ENCODE data around the gene GHRHR.
A peak's percentile ranks its signal among the peaks of the same experiment; 100 is the strongest.

Gene GHRHR

DNA sequence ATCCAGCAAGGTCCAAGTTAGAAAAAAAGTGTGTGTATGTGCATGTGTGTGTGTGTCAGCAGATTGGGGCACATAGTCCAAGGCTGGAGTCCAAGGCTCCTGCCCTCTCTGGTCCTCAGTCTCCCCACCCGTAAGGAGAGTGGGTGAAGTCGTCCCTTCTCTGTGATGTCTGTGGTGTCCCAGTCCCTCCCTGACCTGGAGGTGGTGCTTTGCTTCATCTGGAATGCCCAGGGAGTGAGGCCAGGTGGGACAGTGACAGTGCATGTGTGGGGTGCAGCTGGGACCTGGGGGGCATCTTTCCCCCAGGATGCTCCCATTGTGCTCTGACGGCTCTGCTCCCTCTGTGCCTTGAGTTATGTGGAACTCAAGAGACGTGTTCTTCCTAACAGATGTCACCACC lies 34.1 kb upstream of the GHRHR start:
- no peak for DNase-seq

- DNase-seq = no peak
Measured at GRCh38 chr7:30930621-30931020, 33.1 kb upstream of the GHRHR start.

DNA sequence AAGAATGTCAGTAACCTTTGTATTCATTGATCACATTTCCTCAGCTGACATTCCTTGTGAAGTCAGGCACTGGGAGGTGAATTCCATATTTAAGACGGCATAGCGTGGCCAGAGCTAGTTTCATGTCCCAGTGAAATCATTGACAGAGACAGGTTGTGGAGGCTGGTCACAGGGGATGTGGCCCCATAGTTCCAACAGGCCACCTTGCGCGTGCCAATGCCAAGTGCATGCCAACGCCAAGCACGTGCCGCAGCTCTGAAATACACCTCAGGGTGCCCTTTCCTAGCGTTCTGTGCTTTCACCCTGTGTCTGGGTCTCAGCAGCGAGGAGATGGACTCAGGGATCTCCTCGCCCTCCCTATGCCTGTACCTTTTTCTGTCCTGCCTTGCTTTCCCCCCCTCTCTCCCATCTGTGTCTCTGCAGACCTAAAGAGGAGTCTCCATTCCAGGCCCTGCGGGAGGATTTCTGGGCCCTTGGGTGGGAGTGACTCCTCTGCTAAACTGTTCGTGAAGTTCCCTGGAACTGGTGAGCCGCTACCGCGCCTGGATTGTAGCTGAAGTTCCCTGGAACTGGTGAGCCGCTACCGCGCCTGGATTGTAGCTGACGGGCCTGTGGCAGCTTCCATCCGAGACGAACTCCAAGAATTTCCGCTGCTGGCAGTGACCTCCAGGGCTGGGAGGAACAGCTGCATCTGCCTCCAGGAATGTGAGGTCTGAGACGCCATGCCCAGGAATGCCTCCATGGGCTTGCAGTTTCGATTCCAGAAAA lies 32.4 kb upstream of the GHRHR start:
- DNase-seq = no peak

DNA sequence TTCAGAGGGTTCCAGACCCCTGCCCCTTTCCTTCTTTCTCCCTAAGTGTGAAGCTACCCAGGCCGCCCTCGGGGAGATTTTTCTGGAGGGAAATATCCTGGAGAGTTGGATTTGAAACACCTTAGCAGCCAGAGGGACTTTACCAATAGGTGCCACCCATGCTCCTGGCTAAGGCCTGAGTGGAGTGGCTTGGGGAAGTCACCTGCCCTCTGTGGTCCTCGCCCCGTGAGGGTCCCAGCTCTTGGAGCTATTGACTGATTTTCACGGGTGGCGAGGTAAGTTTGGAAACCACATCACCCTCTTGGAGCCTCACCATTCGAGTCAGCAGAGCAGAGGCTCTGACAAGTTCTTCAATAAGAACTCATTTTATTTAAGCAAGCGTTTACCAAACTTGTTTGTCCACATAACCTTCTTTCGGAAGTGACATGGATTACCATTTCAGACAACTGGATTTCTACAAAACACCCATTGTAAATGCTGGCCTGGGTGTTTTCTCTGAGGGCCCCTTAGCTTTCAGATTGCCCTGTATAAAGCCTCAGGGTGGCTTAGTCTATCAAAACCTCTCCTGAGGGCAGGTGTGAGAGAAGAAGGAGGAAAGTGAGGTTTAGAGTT lies 31.7 kb upstream of the GHRHR start:
- DNase-seq = no peak

DNA sequence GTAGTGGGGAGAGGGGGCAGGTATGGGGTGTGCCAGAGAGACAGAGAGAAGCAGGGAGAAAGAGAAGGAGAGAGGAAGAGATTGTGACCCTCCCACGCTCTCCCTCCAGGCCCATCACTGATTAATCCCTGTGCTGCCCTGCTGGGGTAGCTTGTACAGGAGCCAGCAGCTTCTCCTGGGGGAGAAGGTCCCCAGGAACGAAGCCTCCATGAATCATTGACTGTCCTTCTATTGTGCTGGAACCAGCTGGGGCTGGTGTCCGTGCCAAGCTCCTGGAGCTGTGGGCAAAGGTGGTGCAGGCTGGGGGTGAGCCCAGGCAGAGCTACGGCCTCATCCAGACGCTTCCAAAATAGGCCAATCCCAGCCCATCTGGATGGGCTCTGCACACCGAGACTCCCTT lies 31.2 kb upstream of the GHRHR start:
- DNase-seq = no peak

GRCh38 chr7:30933124-30933974 lies 30.4 kb upstream of the GHRHR start:
- DNase-seq = no peak

GRCh38 chr7:30934225-30934624 lies 29.5 kb upstream of the GHRHR start:
- DNase-seq = no peak

- no peak for DNase-seq
Measured at GRCh38 chr7:30934732-30935568, 28.8 kb upstream of the GHRHR start.

DNA sequence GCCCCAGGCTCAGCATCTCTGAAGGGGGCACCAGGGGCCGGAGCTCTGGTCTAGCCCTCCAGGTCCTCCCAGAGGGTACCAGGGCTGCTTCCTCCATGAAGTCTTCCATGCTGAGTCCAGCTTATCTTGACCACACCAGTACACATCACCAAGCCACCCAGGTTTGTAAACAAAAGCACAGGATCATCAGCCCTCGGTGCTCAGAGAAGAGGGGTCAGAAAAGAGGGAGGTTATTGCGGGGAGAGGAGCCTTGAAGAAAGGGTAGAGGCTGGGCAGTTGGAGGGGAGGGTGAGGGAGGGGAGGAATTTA lies 28.2 kb upstream of the GHRHR start:
- no peak for DNase-seq

DNA sequence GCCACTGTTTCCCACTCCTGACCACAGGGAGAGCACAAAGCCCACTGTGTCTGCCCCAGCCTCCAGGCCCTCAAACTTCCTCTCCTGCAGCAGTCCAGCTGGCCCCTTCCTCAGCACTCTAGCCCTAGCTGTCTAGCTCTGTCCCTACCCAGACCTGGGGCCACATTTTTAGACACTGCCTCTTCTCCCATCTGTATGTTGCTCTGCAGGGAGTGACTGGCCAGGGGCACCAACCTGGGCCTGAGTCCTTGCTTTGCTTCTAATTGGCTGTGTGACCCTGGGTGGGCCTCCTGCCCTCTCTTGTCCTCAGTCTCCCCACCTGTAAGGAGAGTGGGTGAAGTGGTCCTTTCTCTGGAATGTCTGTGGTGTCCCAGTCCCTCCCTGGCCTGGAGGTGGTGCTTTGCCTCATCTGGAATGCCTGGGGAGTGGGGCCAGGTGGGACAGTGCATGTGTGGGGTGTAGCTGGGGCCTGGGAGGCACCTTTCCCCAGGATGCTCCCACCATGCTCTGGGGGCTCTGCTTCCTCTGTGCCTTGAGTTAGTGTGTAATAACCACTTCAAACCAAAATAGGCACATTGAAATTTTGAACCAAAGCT lies 27.0 kb upstream of the GHRHR start:
- DNase-seq = no peak

DNA sequence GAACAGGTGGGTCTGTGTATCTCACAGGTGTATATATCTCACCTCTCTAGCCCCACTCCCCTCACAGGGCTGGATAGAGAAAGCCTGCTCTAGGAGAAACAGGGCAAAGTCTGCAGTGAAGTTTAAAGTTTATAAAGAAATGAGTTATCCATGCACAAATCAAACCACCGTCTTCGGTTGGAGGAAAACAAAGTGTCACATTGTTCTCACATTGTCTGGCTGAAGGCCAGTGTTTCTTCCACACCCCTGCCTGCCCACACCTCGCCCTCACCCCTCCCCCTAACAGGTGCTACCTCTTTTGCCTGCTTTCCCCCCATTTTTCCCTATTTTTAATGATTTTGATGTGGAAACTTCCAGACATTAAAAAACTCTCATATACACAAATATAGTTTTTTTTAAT lies 26.3 kb upstream of the GHRHR start:
- no peak for DNase-seq

DNA sequence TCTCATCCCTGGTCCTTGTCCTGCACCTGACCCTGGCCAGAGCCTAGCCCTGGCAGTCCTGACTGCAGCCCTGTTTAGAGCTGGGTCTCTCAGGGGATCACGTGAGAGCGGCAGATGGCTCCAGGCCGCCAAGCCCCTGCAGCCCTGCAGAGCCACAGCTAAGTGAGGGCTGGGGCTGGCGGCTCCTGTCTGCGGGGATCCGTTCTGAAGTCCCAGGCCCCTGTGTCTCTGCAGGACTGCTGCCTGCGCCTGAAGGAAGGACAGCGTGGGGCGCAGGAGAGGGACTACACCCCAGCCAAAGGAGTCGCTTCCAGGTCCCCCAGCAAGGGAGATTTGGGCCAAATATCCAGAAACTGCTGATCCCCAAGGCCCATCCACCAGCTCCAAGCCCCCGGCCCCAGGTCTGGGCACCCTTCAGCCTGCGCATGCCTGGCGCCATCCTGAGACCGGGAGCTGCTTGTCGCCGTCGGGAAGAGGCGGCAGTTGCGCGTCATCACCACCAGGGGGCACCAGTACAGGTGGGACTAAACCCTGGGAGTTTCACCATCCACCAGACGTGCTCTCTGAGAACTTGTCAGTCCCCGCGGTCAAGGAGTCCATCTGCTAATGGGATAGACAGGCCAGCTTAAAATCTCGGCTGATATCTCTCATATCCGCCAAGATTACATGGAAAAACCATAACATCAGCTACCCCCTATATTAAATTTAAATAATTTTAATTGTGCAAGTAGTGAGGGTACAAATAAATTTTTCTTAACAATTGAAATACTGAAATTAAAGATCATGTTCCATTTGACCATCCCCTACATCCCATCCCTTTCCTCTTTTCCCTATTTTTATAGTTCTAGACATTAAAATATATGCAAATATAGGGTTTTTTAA lies 25.1 kb upstream of the GHRHR start:
- DNase-seq = peak; percentile 90

GRCh38 chr7:30941582-30942323 lies 22.0 kb upstream of the GHRHR start:
- no peak for DNase-seq

DNA sequence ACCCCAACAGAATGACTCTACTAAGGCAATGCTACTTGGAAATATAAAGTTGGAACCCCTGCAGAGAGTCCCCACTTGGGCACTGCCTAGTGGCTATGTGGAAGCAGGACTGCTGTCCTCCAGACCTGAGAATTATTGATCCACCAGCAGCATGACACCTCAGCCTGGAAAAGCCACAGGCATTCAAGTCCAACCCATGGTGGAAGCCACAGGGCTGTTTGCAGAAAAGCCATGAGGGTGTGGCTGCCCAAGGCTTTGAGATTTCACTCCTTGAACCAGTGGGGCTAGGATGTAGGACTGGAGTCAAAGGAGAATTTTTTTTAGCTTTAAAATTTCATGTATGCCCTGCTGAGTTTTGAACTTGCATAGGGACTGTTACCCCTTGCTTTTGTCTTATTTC lies 13.6 kb upstream of the GHRHR start:
- DNase-seq = no peak

- DNase-seq = no peak
Measured at GRCh38 chr7:30954914-30955313, 8.8 kb upstream of the GHRHR start.

DNA sequence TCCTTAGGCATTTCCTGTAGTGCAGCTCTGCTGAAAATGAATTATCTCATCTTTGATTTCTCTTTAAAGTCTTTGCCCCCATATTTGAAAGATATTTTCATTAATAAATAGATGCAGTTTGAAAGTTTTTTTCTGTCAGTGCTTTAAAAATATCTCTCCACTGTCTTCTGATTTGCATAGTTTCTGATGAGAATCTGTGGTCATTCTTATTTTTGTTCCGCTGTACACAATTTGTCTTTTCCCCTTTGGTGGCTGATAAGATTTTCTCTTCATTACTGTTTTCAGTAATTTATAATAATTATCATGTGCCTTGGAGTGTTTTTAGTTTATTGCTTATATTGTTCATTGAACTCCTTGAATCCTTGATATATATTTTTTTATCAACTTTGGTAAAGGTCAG lies 7.0 kb upstream of the GHRHR start:
- DNase-seq = no peak

DNA sequence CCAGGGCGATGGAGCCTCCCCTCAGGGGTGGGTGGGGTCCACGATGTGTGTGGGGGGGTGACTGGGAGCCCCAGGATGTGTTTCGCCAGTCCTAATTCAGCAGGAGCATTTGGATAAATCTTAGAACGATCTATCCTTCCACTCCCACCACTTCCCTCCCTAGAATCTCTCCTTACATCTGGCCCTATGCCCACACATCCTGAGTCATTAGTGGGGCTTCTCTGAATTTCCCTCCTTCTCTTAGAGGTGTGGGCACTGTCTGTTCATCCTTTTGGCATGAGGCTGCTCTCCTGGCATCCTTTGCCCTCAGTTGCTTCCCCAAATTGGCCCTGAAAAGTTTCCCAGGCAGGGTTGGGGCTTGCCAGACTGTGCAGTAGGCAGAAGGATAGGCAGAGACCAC lies 1.6 kb downstream of the GHRHR start:
- DNase-seq = no peak

DNA sequence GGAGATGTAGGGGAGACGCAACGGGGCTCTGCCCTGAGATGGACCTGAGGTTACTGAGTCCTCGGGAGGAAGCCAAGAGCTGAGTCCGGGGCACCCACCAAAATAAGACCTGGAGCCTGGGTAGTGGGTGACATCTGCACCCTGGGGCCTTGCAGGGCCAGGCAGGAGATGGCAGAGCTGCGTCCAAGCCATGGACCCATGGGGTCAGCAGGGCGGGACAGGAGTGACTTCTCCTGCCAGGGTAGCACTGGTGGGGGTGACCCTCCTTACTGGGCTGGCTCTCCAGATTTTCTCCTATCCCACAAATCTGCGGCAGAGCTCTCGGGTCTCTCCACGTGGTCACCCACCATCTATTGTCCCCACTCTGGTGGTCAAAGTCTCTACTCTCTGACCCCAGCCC lies 2.1 kb downstream of the GHRHR start:
- DNase-seq = no peak

- no peak for DNase-seq
Measured at GRCh38 chr7:30968294-30968693, 4.5 kb downstream of the GHRHR start.

DNA sequence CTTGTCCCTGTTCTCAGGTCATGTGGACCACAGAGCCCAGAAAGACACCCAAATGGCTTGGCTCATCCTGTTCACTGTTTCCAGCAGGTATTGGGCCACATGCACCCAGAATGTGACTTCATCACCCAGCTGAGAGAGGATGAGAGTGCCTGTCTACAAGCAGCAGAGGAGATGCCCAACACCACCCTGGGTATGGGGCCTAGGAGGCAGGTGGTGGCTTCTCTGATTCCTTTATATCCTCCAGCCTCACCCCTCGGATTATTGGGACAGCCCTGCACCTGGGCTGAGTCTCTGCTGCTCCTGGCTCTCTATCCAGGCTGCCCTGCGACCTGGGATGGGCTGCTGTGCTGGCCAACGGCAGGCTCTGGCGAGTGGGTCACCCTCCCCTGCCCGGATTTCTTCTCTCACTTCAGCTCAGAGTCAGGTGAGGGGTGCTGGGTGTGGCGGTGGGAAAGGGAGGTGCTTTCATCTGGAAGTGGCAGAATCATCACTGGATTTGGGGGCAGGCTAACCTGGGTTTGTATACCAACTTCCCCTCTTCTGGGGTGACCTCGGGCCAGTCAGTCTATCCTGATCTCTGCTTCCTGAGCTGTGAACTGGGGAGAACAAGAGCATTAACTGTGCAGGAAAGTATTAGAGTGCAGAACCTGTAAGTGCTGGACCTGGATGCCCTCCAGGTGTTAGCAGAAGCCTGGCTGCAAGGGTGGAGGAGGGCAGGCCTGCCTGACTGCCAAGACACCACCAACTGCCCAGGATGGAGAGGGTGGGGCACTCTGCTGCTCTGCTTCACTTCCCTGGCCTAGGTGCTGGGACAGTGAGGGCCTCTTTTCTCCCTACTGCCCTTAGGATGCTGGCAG lies 5.2 kb downstream of the GHRHR start:
- DNase-seq = no peak

Data from DMS 273 treated with DMSO at 0.1 percent for 48 hours (cell line).